SU-DHL-6 (cell line): Measurements from ENCODE around the gene RNGTT.

Source experiments
- EZH2phosphoT487 ChIP-seq: fragments of 200-600 bp; sonication (generic), shearing (Covaris generic); conservative IDR thresholded peaks from 2 replicates; pipeline ENCODE4 v1.6.1; 2018; ENCODE audit warnings: mild to moderate bottlenecking, antibody characterized with exemption, low read length, moderate library complexity, mixed read lengths
- TF ChIP-seq, protein P1 (sequence below): fragments of 200-600 bp; sonication (generic); IDR thresholded peaks from one replicate; pipeline ENCODE4 v1.5.1; 2017; ENCODE audit warnings: antibody characterized with exemption, mild to moderate bottlenecking, low read length, moderate library complexity; ENCODE audit not compliant: insufficient read depth, poor library complexity, severe bottlenecking

DNA sequence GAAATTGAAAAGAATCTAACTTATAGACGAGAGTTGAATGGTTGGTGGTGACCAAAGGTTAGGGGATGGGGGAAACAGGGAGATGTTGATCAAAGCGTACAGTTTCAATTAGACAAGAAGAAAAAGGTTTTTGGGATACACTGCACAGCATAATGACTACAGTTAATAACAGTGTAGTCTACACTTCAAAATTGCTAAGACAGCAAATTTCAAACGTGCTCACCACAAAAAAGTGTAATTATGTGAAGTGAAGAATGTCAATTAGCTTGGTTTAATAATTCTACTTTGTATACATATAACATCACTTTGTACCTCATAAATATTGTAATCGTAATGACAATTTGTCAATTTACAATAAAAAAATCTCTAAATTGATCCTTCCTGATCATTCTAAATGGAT is 267.5 kb downstream of the RNGTT start:
- TF ChIP-seq, protein P1, sequence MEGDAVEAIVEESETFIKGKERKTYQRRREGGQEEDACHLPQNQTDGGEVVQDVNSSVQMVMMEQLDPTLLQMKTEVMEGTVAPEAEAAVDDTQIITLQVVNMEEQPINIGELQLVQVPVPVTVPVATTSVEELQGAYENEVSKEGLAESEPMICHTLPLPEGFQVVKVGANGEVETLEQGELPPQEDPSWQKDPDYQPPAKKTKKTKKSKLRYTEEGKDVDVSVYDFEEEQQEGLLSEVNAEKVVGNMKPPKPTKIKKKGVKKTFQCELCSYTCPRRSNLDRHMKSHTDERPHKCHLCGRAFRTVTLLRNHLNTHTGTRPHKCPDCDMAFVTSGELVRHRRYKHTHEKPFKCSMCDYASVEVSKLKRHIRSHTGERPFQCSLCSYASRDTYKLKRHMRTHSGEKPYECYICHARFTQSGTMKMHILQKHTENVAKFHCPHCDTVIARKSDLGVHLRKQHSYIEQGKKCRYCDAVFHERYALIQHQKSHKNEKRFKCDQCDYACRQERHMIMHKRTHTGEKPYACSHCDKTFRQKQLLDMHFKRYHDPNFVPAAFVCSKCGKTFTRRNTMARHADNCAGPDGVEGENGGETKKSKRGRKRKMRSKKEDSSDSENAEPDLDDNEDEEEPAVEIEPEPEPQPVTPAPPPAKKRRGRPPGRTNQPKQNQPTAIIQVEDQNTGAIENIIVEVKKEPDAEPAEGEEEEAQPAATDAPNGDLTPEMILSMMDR: no peak
- TF ChIP-seq EZH2phosphoT487: no peak
